SKM-1 (cell line): ENCODE data around the gene SLC22A23.
"Not testable (repeated sequence)": the region's sequence is repeated elsewhere in the genome, so short reads cannot be mapped to it uniquely, and the experiment has no call there.

ENCODE experiments used
- DNase-seq: peaks from one replicate; lab custom pipeline; 2025; ENCODE audit not compliant: unreplicated experiment; lab: John Stamatoyannopoulos, UW

SLC22A23 gene

GRCh38 chr6:3386374-3386857, 70.4 kb downstream of the SLC22A23 start:
- no peak for DNase-seq

- no peak for DNase-seq
These were observed 71.1 kb downstream of the SLC22A23 start for GRCh38 chr6:3385660-3386151.

- DNase-seq, result not testable (repeated sequence)
These were observed 71.7 kb downstream of the SLC22A23 start for GRCh38 chr6:3385181-3385580.

- DNase-seq, result no peak
These were observed 72.4 kb downstream of the SLC22A23 start for GRCh38 chr6:3384241-3385143.

- DNase-seq, result no peak
These were observed 73.3 kb downstream of the SLC22A23 start for GRCh38 chr6:3383525-3383924.

GRCh38 chr6:3382326-3383279, 74.2 kb downstream of the SLC22A23 start:
- DNase-seq, result no peak

- no peak for DNase-seq
These were observed 75.5 kb downstream of the SLC22A23 start for GRCh38 chr6:3381233-3381921.

GRCh38 chr6:3380344-3381232, 76.3 kb downstream of the SLC22A23 start:
- no peak for DNase-seq

GRCh38 chr6:3379482-3380060, 77.3 kb downstream of the SLC22A23 start:
- no peak for DNase-seq

GRCh38 chr6:3378808-3379207, 78.0 kb downstream of the SLC22A23 start:
- not testable (repeated sequence) for DNase-seq

- not testable (repeated sequence) for DNase-seq
These were observed 78.5 kb downstream of the SLC22A23 start for GRCh38 chr6:3378398-3378782.

GRCh38 chr6:3377536-3378397, 79.1 kb downstream of the SLC22A23 start:
- DNase-seq, result no peak

GRCh38 chr6:3376893-3377535, 79.8 kb downstream of the SLC22A23 start:
- DNase-seq, result no peak

GRCh38 chr6:3376064-3376463, 80.8 kb downstream of the SLC22A23 start:
- no peak for DNase-seq

- no peak for DNase-seq
These were observed 83.2 kb downstream of the SLC22A23 start for GRCh38 chr6:3373597-3374203.

- no peak for DNase-seq
These were observed 83.8 kb downstream of the SLC22A23 start for GRCh38 chr6:3372912-3373554.
